H1 (cell line): ENCODE results near the gene KCNC1. TPM values are rescaled to one million over a fixed set of nuclear protein-coding genes. Genes with fewer than 3 reads are reported as not detected.

Experiments used
- CTCF ChIA-PET: fragments of 300-600 bp; sonication (Branson Sonifier 250); formaldehyde crosslinking; loops from one replicate; lab custom pipeline; 2021; ENCODE audit not compliant: partially characterized antibody; lab: Charles Lee
- POLR2A ChIA-PET: fragments of 300-600 bp; sonication (Branson Sonifier 250); formaldehyde crosslinking; loops from one replicate; lab custom pipeline; 2021; ENCODE audit warnings: inconsistent platforms; ENCODE audit not compliant: partially characterized antibody; lab: Charles Lee
- DNase-seq, 2 experiments: peaks; one replicate each; pipeline versions ENCODE4 v3.0.0 to v3.0.0-alpha.2; 2010 to 2022; ENCODE audit warnings: low spot score in 2 of 2, low read depth in 1 of 2, mixed read lengths in 1 of 2
- FAIRE-seq: peaks from 2 replicates; lab custom pipeline; 2011; peaks lifted over from hg19 to GRCh38; lab: Jason Lieb, UNC
- H2AFZ ChIP-seq: 2 replicates; pipeline ENCODE4 v1.8.1; 2012; ENCODE audit warnings: low read length, inconsistent platforms
- H2AK5ac ChIP-seq: 2 replicates; pipeline ENCODE4 v1.6.1; 2013; ENCODE audit warnings: low read depth, low read length
- H2BK120ac ChIP-seq: replicated peaks from 2 replicates; pipeline ENCODE3; 2013; ENCODE audit warnings: low read depth, low read length, inconsistent platforms
- H2BK12ac ChIP-seq: 2 replicates; pipeline ENCODE4 v1.6.1; 2013; ENCODE audit warnings: low read depth, low read length
- H2BK15ac ChIP-seq: 2 replicates; pipeline ENCODE4 v1.6.1; 2013; ENCODE audit warnings: low read length
- H2BK20ac ChIP-seq: 2 replicates; pipeline ENCODE4 v1.6.1; 2013; ENCODE audit warnings: low read length
- H2BK5ac ChIP-seq: 2 replicates; pipeline ENCODE4 v1.6.1; 2013; ENCODE audit warnings: low read depth, low read length
- H3K14ac ChIP-seq: 2 replicates; pipeline ENCODE4 v1.6.1; 2013; ENCODE audit warnings: inconsistent platforms; ENCODE audit not compliant: insufficient read length
- H3K18ac ChIP-seq: 2 replicates; pipeline ENCODE4 v1.6.1; 2013; ENCODE audit warnings: low read length; ENCODE audit errors: extremely low read depth
- H3K23ac ChIP-seq: 2 replicates; pipeline ENCODE4 v1.6.1; 2013; ENCODE audit warnings: inconsistent platforms; ENCODE audit not compliant: insufficient read length
- H3K23me2 ChIP-seq: 2 replicates; pipeline ENCODE4 v1.6.1; 2013; ENCODE audit warnings: low read depth, low read length
- H3K27ac ChIP-seq: 2 replicates; pipeline ENCODE4 v1.6.1; 2011; ENCODE audit warnings: low read depth, low read length, inconsistent platforms
- H3K27me3 ChIP-seq, 4 experiments: replicated peaks in 1 of 4; 1 replicate in 1 of 4; 2 replicates in 3 of 4; pipeline versions ENCODE4 v1.6.1 to v1.8.1; 2011 to 2013; ENCODE audit warnings: low read length in 3 of 4, mild to moderate bottlenecking in 3 of 4, inconsistent platforms in 2 of 4, mixed read lengths in 2 of 4, moderate library complexity in 1 of 4; ENCODE audit not compliant: control insufficient read depth in 3 of 4, insufficient read depth in 3 of 4; ENCODE audit errors: extremely low read depth in 1 of 4
- H3K36me3 ChIP-seq, 4 experiments: 2 replicates each; pipeline versions ENCODE4 v1.6.1 to v1.8.1; 2011 to 2013; ENCODE audit warnings: mild to moderate bottlenecking in 4 of 4, low read length in 3 of 4, moderate library complexity in 2 of 4, control low read depth in 1 of 4, inconsistent platforms in 1 of 4; ENCODE audit not compliant: insufficient read depth in 4 of 4, control insufficient read depth in 2 of 4
- H3K4ac ChIP-seq: replicated peaks from 2 replicates; pipeline ENCODE3; 2013; ENCODE audit warnings: low read length, low read depth, mixed read lengths, inconsistent platforms; ENCODE audit not compliant: insufficient read length
- H3K4me1 ChIP-seq, 4 experiments: replicated peaks in 1 of 4; 1 replicate in 1 of 4; 2 replicates in 3 of 4; pipeline versions ENCODE4 v1.6.1 to v1.8.1; 2011 to 2013; ENCODE audit warnings: low read length in 3 of 4, inconsistent platforms in 2 of 4, mixed read lengths in 1 of 4; ENCODE audit not compliant: insufficient read depth in 4 of 4, control insufficient read depth in 3 of 4
- H3K4me2 ChIP-seq, 2 experiments: 2 replicates each; pipeline versions ENCODE4 v1.6.1 to v1.8.1; 2011 to 2013; ENCODE audit warnings: low read depth in 2 of 2, low read length in 2 of 2, control low read depth in 1 of 2, inconsistent platforms in 1 of 2, mild to moderate bottlenecking in 1 of 2; ENCODE audit not compliant: insufficient read depth in 1 of 2
- H3K4me3 ChIP-seq, 4 experiments: fragments of 200-600, 300-600 bp in 1 of 4; sonication (generic), shearing (Covaris generic), sonication (Bioruptor Twin) in 1 of 4; 2 replicates each; pipeline versions ENCODE4 v1.5.1 to v1.8.1; 2011 to 2016; ENCODE audit warnings: low read length in 4 of 4, low read depth in 3 of 4, control low read depth in 2 of 4, inconsistent platforms in 2 of 4, mild to moderate bottlenecking in 2 of 4, mixed read lengths in 1 of 4, moderate library complexity in 1 of 4; ENCODE audit not compliant: insufficient read depth in 2 of 4; ENCODE audit errors: extremely low read depth in 1 of 4
- H3K56ac ChIP-seq: replicated peaks from 2 replicates; pipeline ENCODE3; 2013; ENCODE audit warnings: low read depth, mild to moderate bottlenecking, mixed read lengths, low read length, inconsistent platforms; ENCODE audit not compliant: insufficient read length
- H3K79me1 ChIP-seq: 2 replicates; pipeline ENCODE4 v1.6.1; 2013; ENCODE audit warnings: low read depth, low read length, control low read depth
- H3K79me2 ChIP-seq, 2 experiments: 2 replicates each; pipeline versions ENCODE4 v1.6.1 to v1.8.1; 2012 to 2013; ENCODE audit warnings: low read length in 2 of 2, mild to moderate bottlenecking in 2 of 2, inconsistent platforms in 1 of 2; ENCODE audit not compliant: insufficient read depth in 2 of 2, control insufficient read depth in 1 of 2
- H3K9ac ChIP-seq, 4 experiments: replicated peaks in 1 of 4; 1 replicate in 1 of 4; 2 replicates in 3 of 4; pipeline versions ENCODE4 v1.6.1 to v1.8.1; 2011 to 2013; ENCODE audit warnings: low read depth in 3 of 4, low read length in 3 of 4, control low read depth in 2 of 4, mild to moderate bottlenecking in 2 of 4, moderate library complexity in 2 of 4, inconsistent platforms in 1 of 4; ENCODE audit errors: extremely low read depth in 1 of 4
- H3K9me3 ChIP-seq, 2 experiments: 2 replicates each; pipeline versions ENCODE4 v1.6.1 to v1.8.1; 2012 to 2013; ENCODE audit warnings: mild to moderate bottlenecking in 2 of 2, moderate library complexity in 2 of 2, control low read depth in 1 of 2, inconsistent platforms in 1 of 2, low read depth in 1 of 2, low read length in 1 of 2, mixed read lengths in 1 of 2; ENCODE audit not compliant: insufficient read depth in 2 of 2
- H4K20me1 ChIP-seq, 2 experiments: replicated peaks in 1 of 2; 2 replicates each; pipeline versions ENCODE3 to v1.8.1; 2011 to 2013; ENCODE audit warnings: inconsistent platforms in 2 of 2, low read length in 2 of 2, mild to moderate bottlenecking in 1 of 2; ENCODE audit not compliant: insufficient read depth in 2 of 2, control insufficient read depth in 1 of 2
- H4K5ac ChIP-seq: 2 replicates; pipeline ENCODE4 v1.6.1; 2013; ENCODE audit warnings: low read length, low read depth, mixed read lengths, inconsistent platforms; ENCODE audit not compliant: insufficient read length
- H4K8ac ChIP-seq: 2 replicates; pipeline ENCODE4 v1.8.0; 2013; ENCODE audit warnings: mild to moderate bottlenecking, moderate library complexity, low read length, inconsistent platforms; ENCODE audit not compliant: insufficient read depth; ENCODE audit errors: extremely low read depth
- H4K91ac ChIP-seq: replicated peaks from 2 replicates; pipeline ENCODE3; 2013; ENCODE audit warnings: low read length, mixed read lengths, inconsistent platforms; ENCODE audit not compliant: insufficient read length
- ASH2L ChIP-seq: fragments of 200-600, 300-600 bp; sonication (generic); IDR thresholded peaks from one replicate; pipeline ENCODE4 v1.7.1; 2017; ENCODE audit warnings: low read length
- polyA plus RNA-seq, 7 experiments: library from polyadenylated mRNA; depleted of rRNA in 3 of 7; stranded (reverse) in 5 of 7; unstranded in 2 of 7; fragments of >200 nt in 5 of 7; fragments of 200-250 nt in 2 of 7; gene quantifications; 1 replicate in 5 of 7; 2 replicates in 1 of 7; 4 replicates in 1 of 7; pipeline versions ENCODE4 v1.2.1 to v1.2.3, GENCODE V29; 2011 to 2013; ENCODE audit warnings: missing spikeins in 2 of 7, mixed read lengths in 2 of 7
- total RNA-seq: library from RNA; stranded (reverse); fragmentation: NEBNext Ultra II Directional; extraction: Animal tissue kit (Norgen Biotek cat#: 25700); gene quantifications from 2 replicates; pipeline ENCODE4 v1.2.1, GENCODE V29; 2021

KCNC1 gene
- total and polyA plus RNA-seq, 2 of the 8 experiments (the other 6 are each of a cell fraction or from before 2014, with no cell fraction given) = 0.11 to 0.26 TPM

GRCh38 chr11:17791144-17791543, 56.6 kb downstream of the KCNC1 start:
- H4K5ac ChIP-seq = no peak overlapping the region
- CTCF ChIA-PET = interaction anchor here (1.0 to 2.6 kb wide), 3 partner anchors 21 to 115 kb away, joined by 3 to 8 read pairs (median 6); no protein-coding TSS in a partner anchor
- FAIRE-seq (no peak), DNase-seq (no peak)
- no peak overlapping the region for H3K4me2 ChIP-seq
- H2AFZ ChIP-seq = no peak overlapping the region
- H2BK120ac ChIP-seq = no peak overlapping the region
- H3K4me1 ChIP-seq = peaks cover 0 to 2% (median 0%) of the 10 kb centered on the region in 4 experiments; a peak in 1 of 7 replicates
- no peak overlapping the region for H4K91ac ChIP-seq
- no peaks in the 10 kb centered on the region for H3K9me3 ChIP-seq
- H4K8ac ChIP-seq = no peak overlapping the region
- H3K27me3 ChIP-seq = no peaks in the 10 kb centered on the region
- no peaks in the 10 kb centered on the region for H3K23me2 ChIP-seq
- H3K56ac ChIP-seq = no peak overlapping the region
- no peak overlapping the region for H3K4me3 ChIP-seq
- no peaks in the 10 kb centered on the region for H3K36me3 ChIP-seq
- no peak overlapping the region for H3K23ac ChIP-seq
- H2BK12ac ChIP-seq = no peak overlapping the region
- no peak overlapping the region for H3K4ac ChIP-seq
- POLR2A ChIA-PET = no interaction called here
- H3K9ac ChIP-seq = no peak overlapping the region
- H3K79me2 ChIP-seq = no peaks in the 10 kb centered on the region
- no peak overlapping the region for H3K18ac ChIP-seq
- no peak overlapping the region for H2BK5ac ChIP-seq
- no peak overlapping the region for H3K14ac ChIP-seq
- H2BK20ac ChIP-seq = no peak overlapping the region
- H2BK15ac ChIP-seq = no peak overlapping the region
- H4K20me1 ChIP-seq = no peaks in the 10 kb centered on the region
- H2AK5ac ChIP-seq = no peak overlapping the region
- no peak overlapping the region for H3K27ac ChIP-seq
- H3K79me1 ChIP-seq = no peaks in the 10 kb centered on the region
- TF ChIP-seq ASH2L = no peak
